ENCODE data around the gene FXN.
"Not testable (repeated sequence)": the region's sequence is repeated elsewhere in the genome, so short reads cannot be mapped to it uniquely, and the experiment has no call there.

FXN gene

DNA sequence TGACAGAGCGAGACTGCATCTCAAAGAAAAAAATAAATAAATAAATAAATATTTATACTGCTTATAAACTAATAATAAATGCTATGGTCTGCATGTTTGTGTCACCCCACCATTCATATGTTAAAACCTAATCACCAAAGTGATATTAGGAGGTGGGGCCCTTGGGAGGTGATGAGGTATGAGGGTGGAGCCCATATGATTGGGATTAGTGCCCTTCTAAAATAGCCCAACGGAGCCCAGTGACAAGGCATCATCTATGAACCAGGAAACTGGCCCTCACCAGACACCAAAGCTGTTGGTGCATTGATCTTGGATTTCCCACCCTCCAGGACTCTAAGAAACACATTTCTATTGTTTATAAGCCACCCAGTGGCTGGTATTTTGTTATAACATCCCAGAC lies 5.1 kb downstream of the FXN start:
- no peak overlapping the region for H3K27ac ChIP-seq
- TF ChIP-seq, protein P1, sequence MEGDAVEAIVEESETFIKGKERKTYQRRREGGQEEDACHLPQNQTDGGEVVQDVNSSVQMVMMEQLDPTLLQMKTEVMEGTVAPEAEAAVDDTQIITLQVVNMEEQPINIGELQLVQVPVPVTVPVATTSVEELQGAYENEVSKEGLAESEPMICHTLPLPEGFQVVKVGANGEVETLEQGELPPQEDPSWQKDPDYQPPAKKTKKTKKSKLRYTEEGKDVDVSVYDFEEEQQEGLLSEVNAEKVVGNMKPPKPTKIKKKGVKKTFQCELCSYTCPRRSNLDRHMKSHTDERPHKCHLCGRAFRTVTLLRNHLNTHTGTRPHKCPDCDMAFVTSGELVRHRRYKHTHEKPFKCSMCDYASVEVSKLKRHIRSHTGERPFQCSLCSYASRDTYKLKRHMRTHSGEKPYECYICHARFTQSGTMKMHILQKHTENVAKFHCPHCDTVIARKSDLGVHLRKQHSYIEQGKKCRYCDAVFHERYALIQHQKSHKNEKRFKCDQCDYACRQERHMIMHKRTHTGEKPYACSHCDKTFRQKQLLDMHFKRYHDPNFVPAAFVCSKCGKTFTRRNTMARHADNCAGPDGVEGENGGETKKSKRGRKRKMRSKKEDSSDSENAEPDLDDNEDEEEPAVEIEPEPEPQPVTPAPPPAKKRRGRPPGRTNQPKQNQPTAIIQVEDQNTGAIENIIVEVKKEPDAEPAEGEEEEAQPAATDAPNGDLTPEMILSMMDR (IDR thresholded peaks at IDR 0.05) = no peak
- TF ChIP-seq ZFX (IDR thresholded peaks at IDR 0.05; ENCODE audit: borderline replicate concordance) = no peak

DNA sequence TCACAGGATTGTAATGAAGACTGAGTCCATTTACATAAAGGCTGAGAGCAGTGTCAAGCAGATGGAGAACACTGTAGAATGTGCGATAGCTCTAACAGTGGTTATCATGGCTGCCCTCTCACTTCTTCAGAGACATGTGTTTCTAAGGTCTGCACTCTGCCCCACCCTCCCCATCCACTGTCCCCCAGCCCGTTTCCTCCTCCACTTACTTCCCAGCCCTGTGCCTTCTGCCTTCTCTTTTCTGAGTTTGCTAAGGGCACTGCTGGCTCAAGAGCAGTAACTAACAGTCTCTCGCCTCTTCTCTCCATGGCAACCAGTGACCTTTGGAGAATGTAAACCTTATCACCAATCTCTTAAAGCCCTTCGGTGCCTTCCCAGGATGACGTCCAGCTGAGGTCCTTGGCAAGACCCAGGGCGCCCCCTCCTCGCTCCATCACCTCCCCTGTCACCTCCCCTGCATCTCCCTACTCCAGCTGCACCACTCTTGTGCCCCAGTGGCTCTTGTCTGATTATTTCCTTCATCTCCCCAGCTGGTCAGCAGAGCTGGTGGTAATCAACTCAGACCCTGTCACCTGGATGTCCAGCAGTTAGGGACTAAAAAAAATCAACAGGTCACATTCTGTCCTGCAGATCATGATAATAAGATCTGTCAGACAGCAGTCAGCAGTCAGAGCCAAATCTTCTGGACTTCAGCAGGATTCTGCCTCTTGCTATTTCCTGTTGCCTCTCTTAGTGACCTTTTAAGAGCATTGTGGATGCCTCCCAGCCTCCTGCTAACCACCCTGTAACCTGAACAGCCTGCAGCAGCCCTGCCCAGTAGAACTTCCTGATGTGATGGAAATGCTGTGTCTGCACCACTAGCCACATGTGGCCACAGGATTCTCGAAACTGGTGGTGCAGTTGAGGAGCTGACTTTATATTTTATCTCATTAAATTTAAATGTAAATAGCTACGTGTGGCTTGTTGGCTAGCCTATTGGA lies 9.0 kb downstream of the FXN start:
- no peak for TF ChIP-seq ZFX (IDR thresholded peaks at IDR 0.05; ENCODE audit: borderline replicate concordance)
- TF ChIP-seq, protein P1 (IDR thresholded peaks at IDR 0.05) = no peak
- no peak overlapping the region for H3K27ac ChIP-seq

DNA sequence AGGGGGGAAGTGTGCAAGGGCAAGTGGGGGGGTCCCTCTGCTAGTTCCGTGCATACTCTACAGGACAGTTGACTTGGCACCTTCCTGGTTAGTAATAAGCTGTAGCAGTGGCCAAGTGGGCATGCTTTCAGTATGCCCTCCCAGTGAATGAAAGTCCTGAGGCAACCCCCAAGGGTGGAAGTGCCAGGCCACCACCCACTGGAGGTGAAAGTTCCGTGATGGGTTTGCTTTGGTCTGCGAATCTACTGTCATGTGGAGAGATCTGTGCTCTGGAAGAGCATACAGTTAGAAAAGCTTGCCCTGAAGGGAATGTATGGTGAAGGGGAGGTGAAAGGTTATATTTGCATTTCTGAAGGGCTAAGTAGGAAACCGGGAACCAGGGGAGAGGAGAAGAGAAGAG lies 10.3 kb downstream of the FXN start:
- H3K27ac ChIP-seq = no peak overlapping the region
- no peak for TF ChIP-seq ZFX (IDR thresholded peaks at IDR 0.05; ENCODE audit: borderline replicate concordance)
- TF ChIP-seq, protein P1 (IDR thresholded peaks at IDR 0.05) = no peak

DNA sequence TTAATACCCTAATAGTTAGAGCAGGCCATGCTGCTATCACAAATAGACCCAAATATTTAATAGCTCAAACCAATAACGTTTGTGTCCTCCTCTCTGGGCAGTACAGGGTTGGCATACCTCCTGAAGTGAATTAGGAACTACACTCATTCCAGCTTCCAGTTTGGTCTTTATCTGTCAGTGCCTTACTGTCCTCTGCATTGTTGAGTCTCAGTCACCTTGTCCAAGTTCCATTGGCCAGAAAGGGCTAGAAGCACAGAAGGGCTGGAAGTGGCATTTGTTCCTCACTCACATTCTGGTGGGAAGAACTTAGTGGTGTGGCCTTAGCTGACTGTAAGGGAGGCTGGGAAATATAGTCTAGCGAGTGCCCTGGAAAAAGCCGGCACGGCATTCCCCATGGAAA lies 11.2 kb downstream of the FXN start:
- H3K27ac ChIP-seq = no peak overlapping the region
- no peak for TF ChIP-seq ZFX (IDR thresholded peaks at IDR 0.05; ENCODE audit: borderline replicate concordance)

DNA sequence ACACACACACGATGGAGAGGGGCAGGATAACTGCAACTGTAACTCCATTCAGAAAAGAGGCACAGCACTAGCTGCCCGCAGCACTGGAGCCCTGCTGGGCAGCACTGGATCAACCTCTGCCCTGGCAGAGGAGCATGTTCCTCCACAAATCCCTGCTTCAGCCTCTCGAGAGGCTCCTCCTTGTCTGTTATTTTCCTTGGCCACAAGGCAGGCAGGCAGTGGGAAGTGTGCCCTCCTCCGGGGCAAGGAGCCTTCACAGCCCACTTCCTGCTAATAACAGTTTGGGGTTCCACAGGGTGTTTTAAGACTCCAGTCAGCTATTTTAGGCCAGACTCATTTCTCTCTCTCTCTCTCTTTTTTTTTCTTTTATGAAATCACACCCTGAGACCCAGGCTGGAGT lies 11.8 kb downstream of the FXN start:
- TF ChIP-seq, protein P1 (IDR thresholded peaks at IDR 0.05) = no peak
- no peak for TF ChIP-seq ZFX (IDR thresholded peaks at IDR 0.05; ENCODE audit: borderline replicate concordance)
- no peak overlapping the region for H3K27ac ChIP-seq

DNA sequence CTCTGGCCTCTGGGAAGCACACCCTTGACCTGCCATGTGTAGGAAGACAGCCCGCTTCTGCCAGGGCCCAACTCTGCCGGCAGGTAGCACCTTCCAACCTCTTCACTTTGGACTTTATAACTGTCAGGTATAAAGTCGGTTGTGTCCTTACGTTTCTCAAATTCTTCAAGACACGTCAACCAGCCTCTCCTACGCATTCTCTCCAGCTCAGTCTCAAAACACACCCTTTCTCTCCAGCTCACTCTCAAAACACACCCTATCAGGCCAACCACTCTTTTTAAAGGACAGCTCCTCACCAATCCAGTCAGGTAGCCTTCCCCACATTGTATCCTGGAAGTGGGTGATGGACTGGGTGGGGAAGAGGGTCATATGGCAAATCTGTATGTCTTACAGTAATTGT lies 13.5 kb downstream of the FXN start:
- no peak overlapping the region for H3K27ac ChIP-seq
- TF ChIP-seq ZFX (IDR thresholded peaks at IDR 0.05; ENCODE audit: borderline replicate concordance) = no peak
- TF ChIP-seq, protein P1 (IDR thresholded peaks at IDR 0.05) = no peak

DNA sequence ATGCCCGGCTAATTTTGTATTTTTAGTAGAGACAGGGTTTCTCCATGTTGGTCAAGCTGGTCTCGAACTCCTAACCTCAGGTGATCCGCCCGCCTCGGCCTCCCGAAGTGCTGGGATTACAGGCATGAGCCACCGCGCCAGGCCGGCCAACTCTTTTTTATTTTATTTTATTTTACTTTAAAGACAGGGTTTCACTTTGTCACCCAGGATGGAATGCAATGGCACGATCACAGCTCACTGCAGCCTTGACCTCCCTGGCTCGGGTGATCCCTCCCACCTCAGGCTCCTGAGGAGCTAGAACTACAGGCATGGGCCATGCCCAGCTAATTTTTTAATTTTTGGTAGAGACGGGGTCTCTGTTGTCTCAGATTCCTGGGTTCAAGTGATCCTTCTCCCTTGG lies 15.4 kb downstream of the FXN start:
- H3K27ac ChIP-seq = not testable (repeated sequence)

DNA sequence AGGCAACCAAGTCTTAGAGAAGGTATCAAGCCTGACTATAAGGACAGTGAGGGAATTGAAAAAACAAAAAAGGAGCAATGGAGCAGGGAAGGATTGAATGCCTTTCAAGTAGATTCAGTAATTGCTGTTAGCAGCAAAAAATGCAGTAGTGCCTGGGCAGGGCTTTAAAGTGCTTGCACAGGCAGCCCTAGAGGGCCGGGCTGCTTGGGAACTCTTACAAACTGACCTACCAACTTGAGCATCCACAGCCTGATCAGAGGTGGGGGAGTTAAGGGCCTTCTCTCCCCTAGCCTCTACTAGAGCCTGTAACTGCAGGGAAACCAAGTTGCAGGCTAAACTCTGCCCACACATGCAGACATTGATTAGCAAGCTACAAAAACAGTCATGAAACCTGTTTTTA lies 19.4 kb downstream of the FXN start:
- TF ChIP-seq, protein P1 (IDR thresholded peaks at IDR 0.05) = no peak
- TF ChIP-seq ZFX (IDR thresholded peaks at IDR 0.05; ENCODE audit: borderline replicate concordance) = no peak

More for the DNA sequence above, 19.4 kb downstream of the FXN start:
- H3K27ac ChIP-seq = no peak overlapping the region
